MM.1S (cell line): ENCODE data around the gene HMCES.
A peak's percentile ranks its signal among the peaks of the same experiment; 100 is the strongest.

Source experiments
- DNase-seq: peaks from one replicate; pipeline ENCODE4 v3.0.0-alpha.2; 2015
- H2AFZ ChIP-seq: fragments of 300-600 bp; sonication (generic); 2 replicates; pipeline ENCODE4 v1.6.0; 2016; ENCODE audit warnings: antibody characterized with exemption, low read length
- H3F3A ChIP-seq: fragments of 300-600 bp; sonication (generic); 2 replicates; pipeline ENCODE4 v1.6.1; 2016; ENCODE audit warnings: mild to moderate bottlenecking, antibody characterized with exemption, low read length, moderate library complexity, mixed read lengths; ENCODE audit not compliant: insufficient read depth
- H3K27ac ChIP-seq: fragments of 300-600 bp; sonication (generic); 2 replicates; pipeline ENCODE4 v1.5.1; 2016; ENCODE audit warnings: mild to moderate bottlenecking, low read length
- H3K27me3 ChIP-seq: fragments of 300-600 bp; sonication (generic); replicated peaks from 2 replicates; pipeline ENCODE4 v1.6.0; 2016; ENCODE audit warnings: low read length; ENCODE audit not compliant: insufficient read depth
- H3K36me3 ChIP-seq: fragments of 300-600 bp; sonication (generic); replicated peaks from 2 replicates; pipeline ENCODE4 v1.6.1; 2016; ENCODE audit warnings: mild to moderate bottlenecking, low read length, mixed read lengths; ENCODE audit not compliant: insufficient read depth
- H3K4me1 ChIP-seq: fragments of 300-600 bp; sonication (generic); 2 replicates; pipeline ENCODE4 v1.6.1; 2016; ENCODE audit warnings: low read length, mixed read lengths
- H3K4me2 ChIP-seq: fragments of 300-600 bp; sonication (generic); 2 replicates; pipeline ENCODE4 v1.6.0; 2016; ENCODE audit warnings: low read depth, low read length
- H3K4me3 ChIP-seq: fragments of 300-600 bp; sonication (generic); 2 replicates; pipeline ENCODE4 v1.5.1; 2016; ENCODE audit warnings: low read length, mixed read lengths
- H3K79me2 ChIP-seq: fragments of 300-600 bp; sonication (generic); 2 replicates; pipeline ENCODE4 v1.6.1; 2016; ENCODE audit warnings: mixed run types, low read length, mixed read lengths
- H3K9ac ChIP-seq: fragments of 300-600 bp; sonication (generic); 2 replicates; pipeline ENCODE4 v1.6.1; 2016; ENCODE audit warnings: low read length, mixed read lengths
- H3K9me2 ChIP-seq: fragments of 300-600 bp; sonication (generic); replicated peaks from 2 replicates; pipeline ENCODE4 v1.6.1; 2016; ENCODE audit warnings: mild to moderate bottlenecking, low read length, mixed read lengths; ENCODE audit not compliant: insufficient read depth
- H3K9me3 ChIP-seq: fragments of 300-600 bp; sonication (generic); replicated peaks from 2 replicates; pipeline ENCODE4 v1.6.1; 2016; ENCODE audit warnings: mild to moderate bottlenecking, low read length, mixed read lengths; ENCODE audit not compliant: insufficient read depth
- H4K20me1 ChIP-seq: fragments of 300-600 bp; sonication (generic); 2 replicates; pipeline ENCODE4 v1.6.1; 2016; ENCODE audit warnings: mild to moderate bottlenecking, low read length, moderate library complexity, mixed read lengths; ENCODE audit not compliant: insufficient read depth
- CTCF ChIP-seq: fragments of 300-600 bp; sonication (generic); IDR thresholded peaks from 2 replicates; pipeline ENCODE4 v1.5.1; 2016; ENCODE audit warnings: antibody characterized with exemption, low read length, mixed read lengths
- EZH2 ChIP-seq: fragments of 300-600 bp; sonication (generic); optimal IDR thresholded peaks from 2 replicates; pipeline ENCODE3; 2017; ENCODE audit warnings: low read depth, mild to moderate bottlenecking, antibody characterized with exemption, low read length, mixed read lengths
- EZH2phosphoT487 ChIP-seq: fragments of 300-600 bp; sonication (generic); IDR thresholded peaks from 2 replicates; pipeline ENCODE4 v1.6.1; 2018; ENCODE audit warnings: antibody characterized with exemption, low read length

The HMCES gene

GRCh38 chr3:129268396-129268795, 10.3 kb upstream of the HMCES start:
- no peaks in the 10 kb centered on the region for H3K9me3 ChIP-seq
- TF ChIP-seq EZH2phosphoT487 = no peak
- TF ChIP-seq CTCF = no peak
- TF ChIP-seq EZH2 = no peak

GRCh38 chr3:129271674-129272073, 7.0 kb upstream of the HMCES start:
- Histone ChIP-seq H3K4me1 (peaks cover 31% of the 10 kb centered on the region), H3K9me2 (no peaks in the 10 kb centered on the region), H3K27ac (no peak overlapping the region), H3K4me3 (no peak overlapping the region), H3K27me3 (no peaks in the 10 kb centered on the region), H3K36me3 (peaks cover 14% of the 10 kb centered on the region), H3K9ac (no peak overlapping the region), H3K79me2 (peaks cover 13% of the 10 kb centered on the region), H3K9me3 (no peaks in the 10 kb centered on the region), H2AFZ (no peak overlapping the region), H4K20me1 (no peaks in the 10 kb centered on the region), H3K4me2 (no peak overlapping the region), H3F3A (peaks cover 19% of the 10 kb centered on the region)
- TF ChIP-seq CTCF (no peak), EZH2 (no peak), EZH2phosphoT487 (no peak)
- DNase-seq = no peak

More at GRCh38 chr3:129268396-129268795, 10.3 kb upstream of the HMCES start:
- Histone ChIP-seq H3K9me2 (no peaks in the 10 kb centered on the region), H3K36me3 (peaks cover 32% of the 10 kb centered on the region), H3K9ac (no peak overlapping the region), H3K4me2 (no peak overlapping the region), H3K4me3 (no peak overlapping the region), H2AFZ (no peak overlapping the region), H4K20me1 (no peaks in the 10 kb centered on the region), H3K4me1 (no peaks in the 10 kb centered on the region), H3K27ac (no peak overlapping the region), H3F3A (no peaks in the 10 kb centered on the region; the same call in 1 of the 2 replicates), H3K79me2 (peaks cover 12% of the 10 kb centered on the region; the same call in 1 of the 2 replicates), H3K27me3 (no peaks in the 10 kb centered on the region)
- DNase-seq = no peak

- no peaks in the 10 kb centered on the region; the same call in 1 of the 2 replicates for H3K36me3 ChIP-seq
- peak overlapping the region; percentile 41 for H3K4me2 ChIP-seq
- TF ChIP-seq CTCF (no peak), EZH2phosphoT487 (no peak), EZH2 (no peak)
These were observed 2.3 kb upstream of the HMCES start for GRCh38 chr3:129276385-129276784.

More at GRCh38 chr3:129276385-129276784, 2.3 kb upstream of the HMCES start:
- H3K27ac ChIP-seq = peak overlapping the region; percentile 90
- no peaks in the 10 kb centered on the region for H3K9me3 ChIP-seq
- no peaks in the 10 kb centered on the region for H4K20me1 ChIP-seq
- peaks cover 46% of the 10 kb centered on the region for H3F3A ChIP-seq
- H3K9ac ChIP-seq = peak overlapping the region; percentile 40
- H3K4me1 ChIP-seq = peaks cover 58% of the 10 kb centered on the region
- H3K27me3 ChIP-seq = no peaks in the 10 kb centered on the region
- no peak overlapping the region for H2AFZ ChIP-seq
- H3K9me2 ChIP-seq = no peaks in the 10 kb centered on the region
- DNase-seq = peak; percentile 90
- 0 out of 2 replicates have a peak overlapping the region, but pooled peaks have one; percentile 18 for H3K4me3 ChIP-seq
- peaks cover 46% of the 10 kb centered on the region for H3K79me2 ChIP-seq
